Left lung (tissue), 10 donors: ENCODE results near the gene NTM. TPM values are rescaled to one million over a fixed set of nuclear protein-coding genes. Genes with fewer than 3 reads are reported as not detected.

Source experiments
- ATAC-seq: fragments of 200-7000 bp; cut with Tn5 transposase; one replicate; pipeline ENCODE4 v1.9.1; 2020; ENCODE audit warnings: moderate library complexity
- DNase-seq, 4 donors: peaks; one replicate each; pipeline ENCODE4 v3.0.0-alpha.2; 2013 to 2020
- H3K27ac ChIP-seq, 2 donors: fragments of 200-600 bp; sonication (generic) in 1 of 2; one replicate each; pipeline versions ENCODE4 v1.5.0 to v1.8.0; 2020 to 2021
- H3K27me3 ChIP-seq, 2 donors: fragments of 200-600 bp; sonication (generic) in 1 of 2; one replicate each; pipeline versions ENCODE4 v1.5.0 to v1.8.0; 2020 to 2021
- H3K36me3 ChIP-seq, 2 donors: fragments of 200-600 bp; sonication (generic) in 1 of 2; one replicate each; pipeline versions ENCODE4 v1.5.0 to v1.8.0; 2020 to 2021
- H3K4me1 ChIP-seq, 2 donors: fragments of 200-600 bp; one replicate each; pipeline ENCODE4 v1.8.0; 2021
- H3K4me3 ChIP-seq, 2 donors: fragments of 200-600 bp; sonication (generic) in 1 of 2; one replicate each; pipeline versions ENCODE4 v1.5.0 to v1.8.0; 2020 to 2021; ENCODE audit warnings: mild to moderate bottlenecking in 1 of 2
- H3K9me3 ChIP-seq, 2 donors: fragments of 200-600 bp; sonication (generic) in 1 of 2; one replicate each; pipeline versions ENCODE4 v1.5.0 to v1.8.0; 2020 to 2021
- CTCF ChIP-seq, 2 donors: fragments of 200-600 bp; sonication (generic) in 1 of 2; IDR thresholded peaks; one replicate each; pipeline versions ENCODE4 v1.5.0 to v1.8.0; 2021; ENCODE audit warnings: antibody characterized with exemption in 2 of 2
- intact Hi-C, 2 donors: fragments of 100-400 bp; cut with DNase I; formaldehyde crosslinking; loops; one replicate each; pipeline versions ENCODE4 v1.11.2 to v1.14.2; 2022
- polyA plus RNA-seq, 6 donors: library from polyadenylated mRNA; unstranded; fragments of 120-200 nt; gene quantifications; one replicate each; pipeline ENCODE4 v1.2.1, GENCODE V29; 2013; ENCODE audit not compliant: insufficient read length in 6 of 6
- total RNA-seq, 2 donors: library from RNA; stranded (reverse); fragmentation: NEBNext Ultra II Directional; extraction: Animal tissue kit (Norgen Biotek cat#: 25700); gene quantifications; one replicate each; pipeline ENCODE4 v1.2.1, GENCODE V29; 2021
- donor health status: DM: no; HTN: yes; CAD: no.
- donor health status: DM: no; HTN: no; CAD: no.

NTM gene
- total and polyA plus RNA-seq, 8 donors = 9.5 to 31.0 (median 21.1) TPM

GRCh38 chr11:131977854-131978253 lies 607.4 kb downstream of the NTM start:
- intact Hi-C loops = no loop called here
- Histone ChIP-seq H3K27ac (no peak overlapping the region), H3K27me3 (peaks cover 0 to 5% of the 10 kb centered on the region in 2 donors), H3K4me3 (no peak overlapping the region), H3K9me3 (no peaks in the 10 kb centered on the region), H3K4me1 (no peaks in the 10 kb centered on the region), H3K36me3 (no peaks in the 10 kb centered on the region)
- no peak for TF ChIP-seq CTCF (IDR thresholded peaks at IDR 0.05)
- DNase-seq = no peak
- ATAC-seq = no peak

- no peak for DNase-seq
- no peak for ATAC-seq
- intact Hi-C loops = no loop called here
- no peak for TF ChIP-seq CTCF (IDR thresholded peaks at IDR 0.05)
- peaks cover 0 to 5% of the 10 kb centered on the region in 2 donors for H3K27me3 ChIP-seq
- no peaks in the 10 kb centered on the region for H3K36me3 ChIP-seq
- no peaks in the 10 kb centered on the region for H3K9me3 ChIP-seq
- no peak overlapping the region for H3K27ac ChIP-seq
- H3K4me3 ChIP-seq = no peak overlapping the region
- no peaks in the 10 kb centered on the region for H3K4me1 ChIP-seq
Measured at GRCh38 chr11:131978351-131978750, 607.9 kb downstream of the NTM start.

- peaks cover 0 to 6% of the 10 kb centered on the region in 2 donors for H3K9me3 ChIP-seq
- intact Hi-C loops = no loop called here
- H3K36me3 ChIP-seq = no peaks in the 10 kb centered on the region
- no peaks in the 10 kb centered on the region for H3K4me1 ChIP-seq
- no peak overlapping the region for H3K4me3 ChIP-seq
- no peak for ATAC-seq
- no peak for TF ChIP-seq CTCF (IDR thresholded peaks at IDR 0.05)
- no peak for DNase-seq
- peaks cover 0 to 5% of the 10 kb centered on the region in 2 donors for H3K27me3 ChIP-seq
- no peak overlapping the region for H3K27ac ChIP-seq
Measured at GRCh38 chr11:131979364-131979763, 608.9 kb downstream of the NTM start.

GRCh38 chr11:131980199-131980598 lies 609.8 kb downstream of the NTM start:
- Histone ChIP-seq H3K9me3 (peaks cover 0 to 6% of the 10 kb centered on the region in 2 donors), H3K36me3 (no peaks in the 10 kb centered on the region), H3K27me3 (peaks cover 0 to 5% of the 10 kb centered on the region in 2 donors), H3K27ac (no peak overlapping the region), H3K4me1 (no peaks in the 10 kb centered on the region), H3K4me3 (no peak overlapping the region)
- ATAC-seq (no peak), DNase-seq (no peak)
- TF ChIP-seq CTCF (IDR thresholded peaks at IDR 0.05) = no peak
- intact Hi-C loops = no loop called here

GRCh38 chr11:131980888-131981668 lies 610.7 kb downstream of the NTM start:
- intact Hi-C loops = no loop called here
- Histone ChIP-seq H3K4me1 (no peaks in the 10 kb centered on the region), H3K36me3 (no peaks in the 10 kb centered on the region)

More at GRCh38 chr11:131980888-131981668, 610.7 kb downstream of the NTM start:
- H3K27ac ChIP-seq = no peak overlapping the region
- ATAC-seq (no peak), DNase-seq (no peak)
- no peak for TF ChIP-seq CTCF (IDR thresholded peaks at IDR 0.05)
- peaks cover 0 to 5% of the 10 kb centered on the region in 2 donors for H3K27me3 ChIP-seq
- no peak overlapping the region for H3K4me3 ChIP-seq
- peaks cover 0 to 6% of the 10 kb centered on the region in 2 donors for H3K9me3 ChIP-seq
